DND-41 (cell line): ENCODE measurements around the gene ROBO2.
"Not testable (repeated sequence)": the region's sequence is repeated elsewhere in the genome, so short reads cannot be mapped to it uniquely, and the experiment has no call there.

Experiments
- CTCF ChIP-seq: IDR thresholded peaks from 2 replicates; pipeline ENCODE4 v1.5.1; 2012; ENCODE audit warnings: borderline replicate concordance, low read length, moderate library complexity, mild to moderate bottlenecking; ENCODE audit not compliant: poor library complexity, severe bottlenecking; ENCODE audit errors: extremely low read depth
- EZH2 ChIP-seq: IDR thresholded peaks from 3 replicates; pipeline ENCODE4 v1.6.1; 2012; ENCODE audit warnings: borderline replicate concordance, low read depth, mild to moderate bottlenecking, moderate library complexity, low read length, inconsistent platforms; ENCODE audit not compliant: severe bottlenecking

- TF ChIP-seq CTCF, EZH2: not testable (repeated sequence)
These were observed 370.4 kb downstream of the ROBO2 start for GRCh38 chr3:77410334-77410733.
